ENCODE results near the gene MEPCE. TPM values are rescaled to one million over a fixed set of nuclear protein-coding genes. Genes with fewer than 3 reads are reported as not detected.
"Not testable (repeated sequence)": the region's sequence is repeated elsewhere in the genome, so short reads cannot be mapped to it uniquely, and the experiment has no call there.

Gene MEPCE
- total and polyA plus RNA-seq, 2 of the 8 experiments (the other 6 are each of a cell fraction or from before 2014, with no cell fraction given): 22.8 to 48.8 TPM

DNA sequence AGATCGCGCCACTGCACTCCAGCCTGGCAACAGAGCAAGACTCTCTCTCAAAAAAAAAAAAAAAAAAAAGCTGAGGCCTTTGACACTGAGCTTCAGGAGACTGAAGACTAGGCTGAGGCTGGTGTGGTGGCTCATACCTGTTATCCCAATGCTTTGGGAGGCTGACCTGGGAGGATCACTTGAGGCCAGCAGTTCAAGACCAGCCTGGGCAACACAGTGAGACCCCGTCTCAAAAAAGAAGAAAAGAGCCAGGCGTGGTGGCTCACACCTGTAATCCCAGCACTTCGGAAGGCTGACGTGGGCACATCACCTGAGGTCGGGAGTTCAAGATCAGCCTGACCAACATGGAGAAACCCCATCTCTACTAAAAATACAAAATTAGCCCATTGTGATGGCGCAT, 17.7 kb downstream of the MEPCE start:
- not testable (repeated sequence) for H3K4me1 ChIP-seq (replicated peaks in 1 of 4; ENCODE audit: control insufficient read depth in 3 of 4, insufficient read depth in 4 of 4, low read length in 3 of 4); FAIRE-seq; H3K27me3 ChIP-seq (replicated peaks in 1 of 4; ENCODE audit: control insufficient read depth in 3 of 4, extremely low read depth in 1 of 4, insufficient read depth in 3 of 4, low read length in 3 of 4); H3K23me2 ChIP-seq (ENCODE audit: low read depth, low read length); H2BK20ac ChIP-seq (ENCODE audit: low read length); H2BK120ac ChIP-seq (replicated peaks; ENCODE audit: low read depth, low read length); H2BK12ac ChIP-seq (ENCODE audit: low read depth, low read length); H2BK15ac ChIP-seq (ENCODE audit: low read length); H3K9ac ChIP-seq (replicated peaks in 1 of 4; ENCODE audit: extremely low read depth in 1 of 4, low read depth in 3 of 4, low read length in 3 of 4); H3K56ac ChIP-seq (replicated peaks; ENCODE audit: insufficient read length, low read depth, low read length); H3K23ac ChIP-seq (ENCODE audit: insufficient read length); H3K79me2 ChIP-seq (ENCODE audit: control insufficient read depth in 1 of 2, insufficient read depth in 2 of 2, low read length in 2 of 2); H3K27ac ChIP-seq (ENCODE audit: low read depth, low read length); H4K20me1 ChIP-seq (replicated peaks in 1 of 2; ENCODE audit: control insufficient read depth in 1 of 2, insufficient read depth in 2 of 2, low read length in 2 of 2); H2BK5ac ChIP-seq (ENCODE audit: low read depth, low read length); H3K79me1 ChIP-seq (ENCODE audit: low read depth, low read length); H3K4ac ChIP-seq (replicated peaks; ENCODE audit: insufficient read length, low read depth, low read length); H3K36me3 ChIP-seq (ENCODE audit: control insufficient read depth in 2 of 4, insufficient read depth in 4 of 4, low read length in 3 of 4); DNase-seq (ENCODE audit: low read depth in 1 of 2, low spot score in 2 of 2); H3K4me3 ChIP-seq (ENCODE audit: extremely low read depth in 1 of 4, insufficient read depth in 2 of 4, low read depth in 3 of 4, low read length in 4 of 4); H3K4me2 ChIP-seq (ENCODE audit: insufficient read depth in 1 of 2, low read depth in 2 of 2, low read length in 2 of 2); H2AK5ac ChIP-seq (ENCODE audit: low read depth, low read length); H3K14ac ChIP-seq (ENCODE audit: insufficient read length); H3K9me3 ChIP-seq (ENCODE audit: insufficient read depth in 2 of 2, low read depth in 1 of 2, low read length in 1 of 2); H4K8ac ChIP-seq (ENCODE audit: extremely low read depth, insufficient read depth, low read length); H3K18ac ChIP-seq (ENCODE audit: extremely low read depth, low read length); H2AFZ ChIP-seq (ENCODE audit: low read length); H4K5ac ChIP-seq (ENCODE audit: insufficient read length, low read depth, low read length); H4K91ac ChIP-seq (replicated peaks; ENCODE audit: insufficient read length, low read length)
- 89% methylated on average over 6 of the region's 8 CpGs; no CpG with 5 or more reads in 1 of the 2 experiments for WGBS, 2 experiments (ENCODE audit: extremely low coverage in 1 of 2, insufficient coverage in 1 of 2, insufficient read length in 1 of 2, insufficient replicate concordance in 2 of 2, low coverage in 1 of 2, low lambda C conversion rate in 2 of 2, missing lambda C conversion rate in 1 of 2)
- ChIA-PET POLR2A (ENCODE audit: partially characterized antibody) (interaction anchor here (5.2 to 6.2 kb wide), 2 partner anchors 11 to 19 kb away, joined by 39 to 62 read pairs; partner anchors contain the start of genes MEPCE, PPP1R35 and ZCWPW1), CTCF (ENCODE audit: partially characterized antibody) (interaction anchor here (1.1 to 5.0 kb wide), 5 partner anchors 8 to 33 kb away, joined by 3 to 53 read pairs (median 4); no protein-coding TSS in a partner anchor)

Measured in H1 (cell line).